GM19099 (cell line): ENCODE results near the gene C19orf33.

ENCODE experiments used
- POLR2A ChIP-seq: IDR thresholded peaks from 3 replicates; pipeline ENCODE4 v1.6.1; 2011; ENCODE audit warnings: low read depth; ENCODE audit not compliant: insufficient read length; ENCODE audit errors: extremely low read depth

C19orf33 gene

DNA sequence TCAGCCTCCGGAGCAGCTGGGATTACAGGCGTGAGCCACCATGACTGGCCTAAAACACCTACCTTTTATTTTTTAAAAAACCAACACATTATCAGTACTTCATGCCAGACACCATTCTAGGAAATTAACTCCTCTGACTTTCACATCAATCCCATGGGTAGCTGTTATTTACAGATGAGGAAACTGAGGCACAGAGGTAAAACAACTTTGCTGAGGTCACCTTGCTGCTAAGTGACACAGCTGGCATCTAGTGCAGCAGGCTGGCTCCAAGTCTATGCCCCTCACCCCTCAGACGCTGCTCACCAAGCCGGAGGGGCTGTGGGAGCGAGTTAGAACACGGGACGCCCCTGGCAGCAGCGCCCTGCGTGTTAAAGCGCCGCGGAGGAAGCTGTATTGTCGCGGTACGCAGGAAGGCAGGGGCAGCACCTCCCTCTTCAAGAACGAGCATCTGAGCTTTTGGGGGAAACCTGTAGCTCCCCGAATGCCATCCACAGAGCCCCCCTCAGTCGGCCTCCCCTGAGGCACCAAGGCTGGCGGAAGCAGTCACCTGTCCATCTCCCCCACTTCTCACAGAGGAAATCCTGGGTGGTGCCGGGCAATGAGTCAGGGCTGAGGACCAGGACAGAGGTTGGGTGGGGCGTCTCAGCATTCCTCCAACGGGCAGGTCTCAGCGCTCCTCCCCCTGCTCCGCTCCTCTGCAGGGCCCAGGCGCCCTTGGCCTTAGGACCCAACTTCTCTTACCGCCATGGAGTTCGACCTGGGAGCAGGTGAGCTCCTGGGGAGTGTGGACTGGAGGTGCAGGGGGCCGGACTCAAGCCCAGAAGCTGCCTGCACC is at the start of gene C19orf33:
C19orf33 (plus strand) TSS at position 735 of the 835 bp plus-strand sequence; CDS start at position 746, 11 bp downstream.
- no peak for TF ChIP-seq POLR2A

- TF ChIP-seq POLR2A: no peak
Observed at GRCh38 chr19:38255383-38256014, 48.6 kb upstream of the C19orf33 start.

DNA sequence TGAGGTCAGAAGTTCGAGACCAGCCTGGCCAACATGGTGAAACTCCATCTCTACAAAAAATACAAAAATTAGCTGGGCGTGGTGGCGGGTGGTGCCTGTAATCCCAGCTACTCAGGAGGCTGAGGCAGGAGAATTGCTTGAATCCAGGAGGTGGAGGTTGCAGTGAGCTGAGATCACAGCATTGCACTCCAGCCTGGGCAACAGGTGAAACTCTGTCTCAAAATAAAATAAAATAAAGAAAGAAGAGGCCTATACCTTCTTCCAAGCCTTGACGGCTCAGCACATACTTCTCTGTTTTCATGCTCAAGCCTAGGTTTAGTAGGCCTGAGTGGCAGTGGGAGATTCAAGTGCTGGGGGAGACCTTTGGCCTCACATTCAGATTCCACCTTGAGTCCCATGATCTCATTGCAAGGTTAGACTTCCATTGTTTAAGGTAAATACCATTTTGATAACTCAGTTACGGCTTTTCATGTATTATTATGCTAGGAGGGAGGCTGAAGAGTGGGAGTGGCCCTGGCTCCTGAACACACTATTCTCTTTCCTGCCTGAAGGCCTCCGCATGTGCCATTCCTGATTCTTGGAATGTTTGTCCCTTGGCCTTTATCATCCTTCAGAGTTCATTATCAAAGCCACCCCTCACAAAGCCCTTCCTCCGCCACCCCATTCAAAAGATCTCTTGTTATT is 41.3 kb upstream of the C19orf33 start:
- TF ChIP-seq POLR2A: no peak

DNA sequence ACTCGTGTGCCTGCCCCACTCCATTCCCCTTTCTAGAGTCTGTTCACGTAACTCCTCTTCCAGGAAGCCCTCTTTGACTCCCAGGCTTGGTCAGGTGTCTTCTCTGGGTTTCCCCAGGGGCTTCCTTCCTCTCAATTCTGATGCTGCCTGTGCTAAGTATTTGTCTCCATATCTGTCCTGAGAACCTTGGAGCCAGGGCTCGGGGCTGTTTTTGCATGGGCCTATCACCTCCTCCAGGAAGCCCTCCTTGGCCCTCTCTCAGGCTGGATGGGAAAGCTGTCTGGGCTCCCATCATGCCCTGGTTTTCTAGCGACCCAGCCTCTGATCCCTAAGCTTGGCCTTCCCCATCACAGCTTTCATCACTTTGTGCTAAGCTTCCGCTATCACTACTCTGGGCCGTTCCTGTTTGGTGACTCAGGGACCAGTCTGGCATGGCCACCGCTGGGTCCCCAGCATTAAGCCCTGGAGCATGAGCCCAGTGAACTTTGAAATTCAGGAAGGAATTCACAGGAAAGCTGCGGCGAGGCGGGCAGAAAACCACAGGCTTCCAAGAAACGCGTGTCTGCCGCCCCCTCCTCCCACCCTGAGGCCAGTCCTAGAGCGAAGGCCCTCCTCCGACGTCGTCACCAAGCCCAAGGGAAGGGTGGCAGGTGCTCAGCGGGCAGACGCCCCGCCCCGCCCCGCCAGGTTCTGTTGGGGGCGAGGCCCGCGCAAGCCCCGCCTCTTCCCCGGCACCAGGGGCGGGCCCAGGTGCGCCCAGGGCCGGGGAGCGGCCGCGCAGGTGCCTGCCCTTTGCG is 40.2 kb upstream of the C19orf33 start:
- TF ChIP-seq POLR2A: peak; percentile 16

- TF ChIP-seq POLR2A: peak; percentile 38
Observed at GRCh38 chr19:38264486-38265212, 39.4 kb upstream of the C19orf33 start, which contains the start of gene SPINT2. SPINT2 (plus strand) TSS chr19:38264573; CDS start chr19:38264893, 320 bp downstream.

GRCh38 chr19:38265213-38265861 is 38.7 kb upstream of the C19orf33 start:
- no peak for TF ChIP-seq POLR2A

DNA sequence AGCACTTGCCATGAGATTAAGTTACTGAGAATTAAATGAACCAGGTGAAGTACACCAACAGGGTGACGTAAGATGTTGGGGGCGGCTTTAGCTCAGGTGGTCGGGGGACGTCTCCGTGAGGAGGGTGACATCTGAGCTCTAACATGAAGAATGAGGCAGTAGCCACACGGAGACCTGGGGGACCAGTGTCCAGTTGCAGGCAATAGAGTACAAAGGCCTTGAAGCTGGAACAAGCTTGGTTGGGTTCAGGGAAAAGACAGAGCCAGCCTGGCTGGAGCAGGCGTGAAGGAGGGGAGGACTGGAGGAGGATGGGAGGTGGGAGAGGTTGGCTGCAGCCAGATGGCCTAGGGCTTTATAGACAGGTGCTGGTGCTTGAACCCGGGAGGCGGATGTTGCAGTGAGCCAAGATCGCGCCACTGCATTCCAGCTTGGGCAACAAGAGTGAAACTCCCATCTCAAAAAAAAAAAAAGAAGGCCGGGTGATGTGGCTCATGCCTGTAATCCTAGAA is 38.1 kb upstream of the C19orf33 start:
- no peak for TF ChIP-seq POLR2A

DNA sequence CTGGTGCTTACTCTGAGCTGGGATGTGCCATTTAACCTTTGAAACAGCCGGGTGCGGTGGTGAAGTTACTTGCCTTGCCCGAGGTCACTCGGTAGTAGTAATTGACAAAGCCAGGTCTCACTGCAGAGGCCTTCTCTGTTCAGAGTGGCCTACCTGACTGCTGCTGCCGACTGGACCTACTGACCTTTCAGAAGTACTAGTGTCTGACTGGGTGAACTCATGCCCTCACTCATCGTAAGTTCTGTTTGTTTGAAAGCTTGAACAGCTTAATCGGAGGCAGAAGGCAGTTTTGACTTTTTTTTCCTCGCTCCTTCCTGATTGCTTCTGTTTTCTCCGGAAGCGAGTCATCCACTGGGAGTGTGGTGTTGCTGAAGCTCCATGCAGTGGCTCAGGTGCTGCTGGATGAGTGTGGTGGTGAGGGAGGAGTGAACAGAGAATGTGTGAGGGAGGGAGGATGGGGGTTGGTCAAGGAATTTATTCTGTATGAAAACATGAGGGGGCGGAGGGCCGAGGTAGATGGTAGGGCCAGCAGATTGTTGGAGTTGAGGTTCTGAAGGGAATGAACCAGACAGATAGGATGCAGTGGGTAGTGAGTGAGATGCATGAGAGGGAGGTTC is 37.0 kb upstream of the C19orf33 start:
- no peak for TF ChIP-seq POLR2A

DNA sequence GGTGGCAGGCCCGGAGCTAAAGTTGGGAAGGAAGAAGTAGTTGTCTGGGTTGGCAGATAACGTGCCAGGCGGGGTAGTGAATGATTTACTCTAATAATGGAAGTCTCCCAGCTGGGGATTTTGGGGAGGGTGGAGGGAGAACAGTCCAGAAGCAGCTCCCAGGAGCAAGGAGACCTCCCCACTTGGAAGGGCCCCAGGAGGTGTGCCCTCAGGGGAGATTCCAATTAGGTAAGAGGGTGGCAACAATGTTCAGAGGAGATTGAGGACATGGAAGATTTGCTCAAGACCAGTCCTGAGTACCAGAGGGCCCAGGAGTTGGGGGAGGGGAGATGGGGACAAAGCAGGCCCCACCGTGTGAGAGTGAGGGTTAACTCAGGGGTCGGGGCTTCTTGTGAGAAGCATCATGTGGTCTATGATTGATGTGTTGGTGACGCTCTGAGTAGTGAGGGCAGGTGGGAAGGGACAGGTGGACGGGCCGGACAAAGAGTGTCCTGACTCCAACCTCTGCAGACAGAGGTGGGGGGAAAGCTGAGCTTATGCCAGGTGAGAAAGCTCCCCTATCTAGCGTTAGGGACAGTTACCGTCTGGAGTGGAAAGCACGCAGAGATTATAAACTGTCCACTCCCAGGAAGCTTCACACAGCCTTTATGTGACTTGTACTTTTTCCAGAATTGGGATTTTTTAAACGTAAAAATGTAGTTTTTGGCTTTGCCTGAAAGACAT is 36.1 kb upstream of the C19orf33 start:
- TF ChIP-seq POLR2A: no peak

DNA sequence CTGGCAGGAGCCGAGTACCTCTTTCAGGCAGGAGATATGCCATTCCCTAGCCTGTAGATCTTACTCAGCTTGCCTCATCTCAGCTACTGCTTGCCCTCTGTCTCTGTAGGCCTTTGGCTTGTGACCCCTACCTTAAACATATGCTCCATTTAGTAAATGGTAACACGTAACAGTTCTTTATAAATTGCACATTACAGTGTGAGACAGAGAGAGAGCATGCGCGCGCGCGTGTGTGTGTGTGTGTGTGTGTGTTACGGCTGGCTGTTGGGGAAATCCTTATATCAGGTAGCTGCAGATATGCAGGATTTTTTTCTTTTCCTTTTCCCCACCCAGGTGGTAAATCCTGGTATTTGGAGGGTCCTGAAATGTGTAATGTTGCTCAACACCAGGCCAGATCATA is 35.5 kb upstream of the C19orf33 start:
- no peak for TF ChIP-seq POLR2A

DNA sequence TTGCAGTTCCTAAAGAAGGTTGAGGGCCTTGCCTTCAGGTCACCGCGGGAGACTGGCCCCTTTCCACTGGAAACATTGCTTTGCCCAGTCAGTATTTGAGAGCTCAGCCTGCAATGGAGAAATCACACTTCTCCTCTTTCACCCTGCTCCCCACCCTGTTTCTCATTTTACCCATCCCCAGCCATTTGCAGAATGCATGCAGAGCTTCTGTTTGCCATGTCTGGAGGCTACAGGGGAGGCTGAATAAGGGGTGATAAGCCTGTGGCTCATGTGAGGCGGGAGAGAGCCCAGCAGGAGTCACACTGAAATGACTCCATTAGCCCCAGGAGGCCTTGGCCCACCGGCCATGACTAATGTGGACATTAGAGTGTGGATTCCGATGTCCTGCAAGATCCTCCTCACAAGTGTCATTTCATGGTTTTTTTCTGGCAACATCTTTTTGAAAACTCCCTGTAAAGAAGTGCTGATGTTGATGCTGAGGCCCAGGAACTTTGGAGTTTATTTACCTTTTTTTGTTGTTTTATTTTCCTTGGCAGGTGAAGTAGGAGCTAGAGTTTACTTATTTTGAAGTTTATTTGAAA is 33.4 kb upstream of the C19orf33 start:
- no peak for TF ChIP-seq POLR2A

GRCh38 chr19:38273499-38273898 is 30.6 kb upstream of the C19orf33 start:
- TF ChIP-seq POLR2A: no peak
